ENCODE results near the gene SOX11.

- TF ChIP-seq CTCF (IDR thresholded peaks at IDR 0.05; ENCODE audit: insufficient read depth, low read length, poor library complexity, severe bottlenecking) (no peak), EZH2phosphoT487 (conservative IDR thresholded peaks at IDR 0.05; ENCODE audit: low read length) (no peak)
Observed at GRCh38 chr2:5699963-5700362, 7.8 kb downstream of the SOX11 start.
